HCT116 (cell line): ENCODE measurements around the gene CDK14. TPM values are rescaled to one million over a fixed set of nuclear protein-coding genes. Genes with fewer than 3 reads are reported as not detected.

Source experiments
- ATAC-seq: fragments of 200-7000 bp; cut with Tn5 transposase; 2 replicates; pipeline ENCODE4 v1.9.1; 2020; ENCODE audit warnings: mild to moderate bottlenecking, moderate library complexity
- BruUV-seq: library from RNA; stranded (reverse); fragments of 400-500 nt; replicated peaks from 2 replicates; lab custom pipeline; 2021; lab: Mats Ljungman, UMichigan
- CTCF ChIA-PET: fragments of 300-600 bp; sonication (Branson Sonifier 250); formaldehyde crosslinking; loops from one replicate; lab custom pipeline; 2021; ENCODE audit warnings: antibody characterized with exemption; lab: Charles Lee
- POLR2A ChIA-PET: fragments of 300-600, 350-600 bp; sonication (Branson Sonifier 250); formaldehyde crosslinking; loops from one replicate; lab custom pipeline; 2021; ENCODE audit warnings: antibody characterized with exemption; lab: Charles Lee
- RAD21 ChIA-PET, 2 experiments: fragments of 300-600 bp; sonication (Branson Sonifier 250); formaldehyde crosslinking; loops; one replicate each; lab custom pipeline; 2023; ENCODE audit warnings: low total read pairs in 2 of 2; ENCODE audit not compliant: uncharacterized antibody in 2 of 2, unreplicated experiment in 2 of 2, low non-redundant PET in 1 of 2; lab: Charles Lee
- DNase-seq: peaks from one replicate; pipeline ENCODE4 v3.0.0-alpha.2; 2010; ENCODE audit warnings: low read depth, low spot score
- H2AFZ ChIP-seq: fragments of 200-600 bp; shearing (Covaris generic), sonication (generic); 2 replicates; pipeline ENCODE4 v1.6.1; 2017; ENCODE audit warnings: low read depth, mixed run types, mixed read lengths, antibody characterized with exemption, low read length; ENCODE audit not compliant: poor library complexity, severe bottlenecking
- H3K27ac ChIP-seq: 2 replicates; pipeline ENCODE4 v1.5.1; 2012; ENCODE audit warnings: low read depth, low read length
- H3K27me3 ChIP-seq: fragments of 200-600 bp; sonication (generic); 2 replicates; pipeline ENCODE4 v1.6.1; 2016; ENCODE audit warnings: mixed run types, low read length, mixed read lengths; ENCODE audit not compliant: insufficient read depth
- H3K36me3 ChIP-seq, 2 experiments: fragments of 200-500 bp in 1 of 2; fragments of 200-600 bp in 1 of 2; sonication (Bioruptor generic) in 1 of 2; sonication (generic) in 1 of 2; 2 replicates each; pipeline versions ENCODE4 v1.5.1 to v1.6.1; 2014 to 2016; ENCODE audit warnings: low read length in 2 of 2, inconsistent platforms in 1 of 2, mixed read lengths in 1 of 2, mixed run types in 1 of 2; ENCODE audit not compliant: insufficient read depth in 2 of 2, control insufficient read depth in 1 of 2
- H3K4me1 ChIP-seq, 2 experiments: fragments of 200-600 bp in 1 of 2; sonication (generic) in 1 of 2; 2 replicates each; pipeline versions ENCODE4 v1.5.1 to v1.6.1; 2012 to 2017; ENCODE audit warnings: low read length in 2 of 2, inconsistent platforms in 1 of 2, mild to moderate bottlenecking in 1 of 2, mixed read lengths in 1 of 2, mixed run types in 1 of 2, moderate library complexity in 1 of 2; ENCODE audit not compliant: insufficient read depth in 2 of 2, control insufficient read depth in 1 of 2
- H3K4me2 ChIP-seq: fragments of 200-600 bp; sonication (generic); 2 replicates; pipeline ENCODE4 v1.6.1; 2017; ENCODE audit warnings: mixed run types, low read length, mixed read lengths
- H3K4me3 ChIP-seq, 2 experiments: fragments of 200-600 bp in 1 of 2; sonication (generic) in 1 of 2; replicated peaks in 1 of 2; 2 replicates each; pipeline ENCODE4 v1.5.1; 2011 to 2016; ENCODE audit warnings: low read length in 2 of 2, control low read depth in 1 of 2, low read depth in 1 of 2, mild to moderate bottlenecking in 1 of 2, mixed read lengths in 1 of 2, mixed run types in 1 of 2
- H3K79me2 ChIP-seq: fragments of 200-600 bp; sonication (generic); 2 replicates; pipeline ENCODE4 v1.6.1; 2017; ENCODE audit warnings: mild to moderate bottlenecking, mixed run types, low read length, moderate library complexity, mixed read lengths; ENCODE audit not compliant: insufficient read depth
- H3K9ac ChIP-seq: fragments of 200-600 bp; sonication (generic); 2 replicates; pipeline ENCODE4 v1.6.1; 2016; ENCODE audit warnings: low read length, mixed read lengths
- H3K9me2 ChIP-seq: fragments of 200-600 bp; sonication (generic), shearing (Covaris generic); 2 replicates; pipeline ENCODE4 v1.6.1; 2017; ENCODE audit warnings: mixed run types, mild to moderate bottlenecking, moderate library complexity; ENCODE audit not compliant: insufficient read depth
- H3K9me3 ChIP-seq, 2 experiments: fragments of 200-500 bp in 1 of 2; fragments of 200-600 bp in 1 of 2; sonication (Bioruptor generic) in 1 of 2; sonication (generic) in 1 of 2; 2 replicates each; pipeline ENCODE4 v1.6.1; 2014 to 2017; ENCODE audit warnings: low read length in 2 of 2, mixed read lengths in 2 of 2, inconsistent platforms in 1 of 2, low read depth in 1 of 2, mild to moderate bottlenecking in 1 of 2, mixed run types in 1 of 2, moderate library complexity in 1 of 2; ENCODE audit not compliant: control insufficient read depth in 1 of 2, insufficient read depth in 1 of 2
- H4K20me1 ChIP-seq: fragments of 200-600 bp; sonication (generic), shearing (Covaris generic); 2 replicates; pipeline ENCODE4 v1.6.1; 2017; ENCODE audit warnings: mixed run types, mild to moderate bottlenecking, moderate library complexity; ENCODE audit not compliant: insufficient read depth
- CEBPB ChIP-seq: IDR thresholded peaks from 2 replicates; pipeline ENCODE4 v1.6.1; 2012; ENCODE audit warnings: low read depth
- EGR1 ChIP-seq: IDR thresholded peaks from 2 replicates; pipeline ENCODE4 v1.6.1; 2012; ENCODE audit warnings: low read depth
- ELF1 ChIP-seq: IDR thresholded peaks from 2 replicates; pipeline ENCODE4 v1.6.1; 2012; ENCODE audit warnings: low read depth, borderline replicate concordance
- EZH2 ChIP-seq: fragments of 200-600 bp; sonication (generic); IDR thresholded peaks from 2 replicates; pipeline ENCODE4 v1.6.1; 2017; ENCODE audit warnings: antibody characterized with exemption, mixed run types
- EZH2phosphoT487 ChIP-seq: fragments of 200-600 bp; IDR thresholded peaks from 2 replicates; pipeline ENCODE4 v1.6.1; 2018; ENCODE audit warnings: antibody characterized with exemption, borderline replicate concordance
- FOSL1 ChIP-seq: IDR thresholded peaks from 2 replicates; pipeline ENCODE4 v1.6.1; 2012; ENCODE audit warnings: low read depth
- JUND ChIP-seq: IDR thresholded peaks from 2 replicates; pipeline ENCODE4 v1.6.1; 2012
- POLR2A ChIP-seq: IDR thresholded peaks from 2 replicates; pipeline ENCODE4 v1.7.0; 2011; ENCODE audit warnings: borderline replicate concordance; ENCODE audit not compliant: insufficient read depth, insufficient read length; ENCODE audit errors: extremely low read depth
- POLR2AphosphoS5 ChIP-seq: IDR thresholded peaks from 2 replicates; pipeline ENCODE4 v1.6.1; 2011; ENCODE audit warnings: mild to moderate bottlenecking, low read depth, low read length, moderate library complexity
- RAD21 ChIP-seq: IDR thresholded peaks from 2 replicates; pipeline ENCODE4 v1.6.1; 2012; ENCODE audit warnings: low read depth, mild to moderate bottlenecking
- REST ChIP-seq: IDR thresholded peaks from 2 replicates; pipeline ENCODE4 v1.6.1; 2012; ENCODE audit warnings: low read depth
- SIN3A ChIP-seq: IDR thresholded peaks from 2 replicates; pipeline ENCODE4 v1.6.1; 2012; ENCODE audit warnings: low read depth
- SP1 ChIP-seq: IDR thresholded peaks from 2 replicates; pipeline ENCODE4 v1.6.1; 2012; ENCODE audit warnings: low read depth
- SRF ChIP-seq: IDR thresholded peaks from 2 replicates; pipeline ENCODE4 v1.6.1; 2012; ENCODE audit warnings: low read depth
- TCF7L2 ChIP-seq: IDR thresholded peaks from 2 replicates; pipeline ENCODE4 v1.7.0; 2011; ENCODE audit warnings: borderline replicate concordance, inconsistent platforms; ENCODE audit not compliant: insufficient read depth, insufficient read length; ENCODE audit errors: extremely low read depth
- YY1 ChIP-seq: IDR thresholded peaks from 2 replicates; pipeline ENCODE4 v1.6.1; 2011; ENCODE audit warnings: low read length, low read depth, moderate library complexity, mild to moderate bottlenecking; ENCODE audit not compliant: insufficient replicate concordance; ENCODE audit errors: extremely low read depth
- ZBTB33 ChIP-seq: IDR thresholded peaks from 2 replicates; pipeline ENCODE4 v1.6.1; 2011; ENCODE audit warnings: mild to moderate bottlenecking, low read length, moderate library complexity; ENCODE audit not compliant: insufficient replicate concordance; ENCODE audit errors: extremely low read depth
- ZFX ChIP-seq: fragments of 450-650 bp; IDR thresholded peaks from 2 replicates; pipeline ENCODE4 v1.6.1; 2017
- intact Hi-C: fragments of 100-400 bp; cut with micrococcal nuclease; formaldehyde crosslinking; loops from 2 replicates; pipeline ENCODE4 v1.10.0; 2022
- total RNA-seq: library from RNA; stranded (reverse); gene quantifications from one replicate; pipeline ENCODE4 v1.2.1, GENCODE V29; 2021; ENCODE audit not compliant: unreplicated experiment
- TF ChIP-seq, protein P1 (sequence below): IDR thresholded peaks from 2 replicates; pipeline ENCODE4 v1.6.1; 2012

CDK14 gene
- total RNA-seq, 1 experiment from 2014 or later, result 10.2 TPM

DNA sequence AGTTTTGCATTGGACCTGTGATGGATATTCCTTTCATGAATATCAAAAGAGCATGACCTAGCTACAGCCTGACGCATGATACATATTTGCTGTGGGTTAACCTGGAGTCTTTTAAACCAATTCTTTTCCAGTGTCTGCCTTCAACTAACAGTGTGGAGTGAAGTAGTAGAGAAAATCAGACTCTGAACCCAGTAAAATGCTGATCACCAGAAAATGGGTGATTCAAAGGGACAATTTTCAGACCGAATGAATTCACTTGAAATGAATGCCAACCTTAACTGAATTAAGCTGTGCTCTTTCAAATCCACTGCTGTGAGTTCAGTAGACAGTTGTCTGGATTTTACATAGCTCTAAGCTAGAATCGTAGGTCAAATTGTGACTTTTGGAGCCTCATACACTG, 123.0 kb downstream of the CDK14 start:
- Histone ChIP-seq H3K9ac (no peak overlapping the region), H3K27me3 (no peaks in the 10 kb centered on the region), H3K79me2 (no peaks in the 10 kb centered on the region), H3K4me1 (no peaks in the 10 kb centered on the region), H3K9me2 (no peaks in the 10 kb centered on the region), H3K27ac (no peak overlapping the region), H3K36me3 (no peaks in the 10 kb centered on the region)
- POLR2A ChIA-PET, result no interaction called here
- DNase-seq (no peak), ATAC-seq (no peak)
- intact Hi-C loops, result no loop called here
- no TSS peak for BruUV-seq
- TF ChIP-seq CEBPB (no peak), ELF1 (no peak), FOSL1 (no peak), EZH2 (no peak), JUND (no peak), SP1 (no peak), RAD21 (no peak), POLR2AphosphoS5 (no peak), EGR1 (no peak), ZFX (no peak), ZBTB33 (no peak), YY1 (no peak), SRF (no peak), TCF7L2 (no peak), POLR2A (no peak), REST (no peak), EZH2phosphoT487 (no peak), SIN3A (no peak)
- TF ChIP-seq, protein P1, sequence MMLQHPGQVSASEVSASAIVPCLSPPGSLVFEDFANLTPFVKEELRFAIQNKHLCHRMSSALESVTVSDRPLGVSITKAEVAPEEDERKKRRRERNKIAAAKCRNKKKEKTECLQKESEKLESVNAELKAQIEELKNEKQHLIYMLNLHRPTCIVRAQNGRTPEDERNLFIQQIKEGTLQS, result no peak
- TF ChIP-seq, all 23 proteins: peak for 0
- Histone ChIP-seq H3K9me3 (no peaks in the 10 kb centered on the region), H4K20me1 (no peaks in the 10 kb centered on the region), H3K4me3 (no peak overlapping the region), H2AFZ (no peak overlapping the region), H3K4me2 (no peak overlapping the region)
- ChIA-PET RAD21 (no interaction called here), CTCF (interaction anchor here (2.1 kb wide), 1 partner anchor 10 kb away, joined by 9 read pairs; no protein-coding TSS in a partner anchor)
